Measurements from ENCODE around the gene USP14.
A peak's percentile ranks its signal among the peaks of the same experiment; 100 is the strongest.
"Not testable (repeated sequence)": the region's sequence is repeated elsewhere in the genome, so short reads cannot be mapped to it uniquely, and the experiment has no call there.

Gene USP14

GRCh38 chr18:158128-159036, at the start of gene USP14:
Gene USP14 (plus strand): TSS chr18:158557. CDS start chr18:158699, 142 bp downstream.
- DNase-seq (ENCODE audit: low read depth in 2 of 3, low spot score in 2 of 3): peak; percentile 88 to 91 (median 89)

GRCh38 chr18:108665-109063, 49.7 kb upstream of the USP14 start:
- DNase-seq (ENCODE audit: low read depth in 2 of 3, low spot score in 2 of 3): not testable (repeated sequence)

GRCh38 chr18:109130-109921, 49.0 kb upstream of the USP14 start:
- not testable (repeated sequence) for DNase-seq (ENCODE audit: low read depth in 2 of 3, low spot score in 2 of 3)

- DNase-seq (ENCODE audit: low read depth in 2 of 3, low spot score in 2 of 3): not testable (repeated sequence)
Measured at GRCh38 chr18:109922-110261, 48.5 kb upstream of the USP14 start.

- DNase-seq (ENCODE audit: low read depth in 2 of 3, low spot score in 2 of 3): not testable (repeated sequence)
Measured at GRCh38 chr18:110351-111201, 47.8 kb upstream of the USP14 start.

- peak in 1 of 3 experiments; percentile 55 for DNase-seq (ENCODE audit: low read depth in 2 of 3, low spot score in 2 of 3)
Measured at GRCh38 chr18:111306-112014, 46.9 kb upstream of the USP14 start.

- DNase-seq (ENCODE audit: low read depth in 2 of 3, low spot score in 2 of 3): not testable (repeated sequence)
Measured at GRCh38 chr18:112015-112733, 46.2 kb upstream of the USP14 start.

- DNase-seq (ENCODE audit: low read depth in 2 of 3, low spot score in 2 of 3): not testable (repeated sequence)
Measured at GRCh38 chr18:120539-121260, 37.7 kb upstream of the USP14 start.

GRCh38 chr18:135045-135444, 23.3 kb upstream of the USP14 start:
- DNase-seq (ENCODE audit: low read depth in 2 of 3, low spot score in 2 of 3): no peak

GRCh38 chr18:136433-136832, 21.9 kb upstream of the USP14 start:
- DNase-seq (ENCODE audit: low read depth in 2 of 3, low spot score in 2 of 3): no peak

- no peak for DNase-seq (ENCODE audit: low read depth in 2 of 3, low spot score in 2 of 3)
Measured at GRCh38 chr18:137327-137726, 21.0 kb upstream of the USP14 start.

- no peak for DNase-seq (ENCODE audit: low read depth in 2 of 3, low spot score in 2 of 3)
Measured at GRCh38 chr18:140670-141266, 17.6 kb upstream of the USP14 start.

GRCh38 chr18:142624-143296, 15.6 kb upstream of the USP14 start:
- DNase-seq (ENCODE audit: low read depth in 2 of 3, low spot score in 2 of 3): not testable (repeated sequence)

- DNase-seq (ENCODE audit: low read depth in 2 of 3, low spot score in 2 of 3): no peak
Measured at GRCh38 chr18:148841-149240, 9.5 kb upstream of the USP14 start.

GRCh38 chr18:154151-154550, 4.2 kb upstream of the USP14 start:
- DNase-seq (ENCODE audit: low read depth in 2 of 3, low spot score in 2 of 3): no peak

- no peak for DNase-seq (ENCODE audit: low read depth in 2 of 3, low spot score in 2 of 3)
Measured at GRCh38 chr18:155688-156087, 2.7 kb upstream of the USP14 start.

GRCh38 chr18:156514-157230, 1.7 kb upstream of the USP14 start:
- no peak for DNase-seq (ENCODE audit: low read depth in 2 of 3, low spot score in 2 of 3)
